Stomach (tissue), 9 donors: Measurements from ENCODE around the gene DCST2. TPM values are rescaled to one million over a fixed set of nuclear protein-coding genes. Genes with fewer than 3 reads are reported as not detected.

Experiments used
- DNase-seq, 2 donors: peaks; one replicate each; pipeline versions ENCODE4 v3.0.0 to v3.0.0-alpha.2; 2013 to 2019
- H3K27ac ChIP-seq, 5 donors: fragments of 200-600 bp in 4 of 5; sonication (generic) in 4 of 5; one replicate each; pipeline ENCODE4 v1.5.1; 2013 to 2019; ENCODE audit warnings: mild to moderate bottlenecking in 1 of 5, moderate library complexity in 1 of 5
- H3K27me3 ChIP-seq, 3 donors: fragments of 200-600 bp; sonication (generic); one replicate each; pipeline ENCODE4 v1.5.1; 2017 to 2019; ENCODE audit warnings: mixed run types in 1 of 3
- H3K36me3 ChIP-seq, 4 donors: fragments of 200-600 bp; sonication (generic); 1 replicate in 3 of 4; 2 replicates in 1 of 4; pipeline ENCODE4 v1.5.1; 2016 to 2019
- H3K4me1 ChIP-seq, 4 donors: fragments of 200-600 bp; sonication (generic); one replicate each; pipeline ENCODE4 v1.5.1; 2016 to 2019
- H3K4me3 ChIP-seq, 4 donors: fragments of 200-600 bp; sonication (generic) in 3 of 4; one replicate each; pipeline ENCODE4 v1.5.1; 2016 to 2019; ENCODE audit warnings: mild to moderate bottlenecking in 1 of 4
- H3K9me3 ChIP-seq, 4 donors: fragments of 200-600 bp; sonication (generic); one replicate each; pipeline ENCODE4 v1.5.1; 2016 to 2019
- EP300 ChIP-seq: sonication (generic); formaldehyde crosslinking; IDR thresholded peaks from one replicate; pipeline ENCODE4 v1.6.1; 2017; ENCODE audit warnings: antibody characterized with exemption
- POLR2A ChIP-seq, 4 donors: fragments of 450-650 bp; IDR thresholded peaks; one replicate each; pipeline ENCODE4 v1.6.1; 2016; ENCODE audit warnings: antibody characterized with exemption in 4 of 4, control low read depth in 2 of 4, mild to moderate bottlenecking in 1 of 4, moderate library complexity in 1 of 4
- POLR2AphosphoS5 ChIP-seq, 3 donors: sonication (generic); formaldehyde crosslinking; IDR thresholded peaks; one replicate each; pipeline ENCODE4 v1.6.1; 2016; ENCODE audit warnings: antibody characterized with exemption in 3 of 3
- WGBS, 5 donors: extraction: QIAGEN DNeasy Blood & Tissue Kit in 3 of 5; methylation state at CpG; one replicate each; pipeline versions ENCODE4 v1.1.5 to v1.1.7; 2013 to 2018; 5-methylcytosine and 5-hydroxymethylcytosine counted together
- intact Hi-C: fragments of 100-400 bp; cut with DNase I; formaldehyde crosslinking; loops from one replicate; pipeline ENCODE4 v1.15.1; 2023; ENCODE audit warnings: low total_unique reads
- polyA plus RNA-seq, 3 donors: library from polyadenylated mRNA; stranded (reverse); fragments of 200-250 nt; gene quantifications; one replicate each; pipeline ENCODE4 v1.2.3, GENCODE V29; 2013
- total RNA-seq, 5 donors: library from RNA; depleted of rRNA; stranded (reverse); fragments of >200 nt; gene quantifications; one replicate each; pipeline versions ENCODE4 v1.1.0 to v1.2.3, GENCODE V29; 2014 to 2016
- TF ChIP-seq, protein P1 (sequence below), 7 experiments: fragments of 450-650 bp in 4 of 7; fragments of 200-600 bp in 3 of 7; sonication (generic) in 3 of 7; IDR thresholded peaks; one replicate each; pipeline ENCODE4 v1.5.1; 2016 to 2019; ENCODE audit warnings: antibody characterized with exemption in 7 of 7, control low read depth in 2 of 7, mild to moderate bottlenecking in 1 of 7
- donor health status: healthy with polysubstance abuse.
- donor health status: Bipolar disorder and iron deficiency.
- donor health status: healthy.

The DCST2 gene
- total and polyA plus RNA-seq, 8 donors, result 1.6 to 158 (median 6.4) TPM; not detected in 4

DNA sequence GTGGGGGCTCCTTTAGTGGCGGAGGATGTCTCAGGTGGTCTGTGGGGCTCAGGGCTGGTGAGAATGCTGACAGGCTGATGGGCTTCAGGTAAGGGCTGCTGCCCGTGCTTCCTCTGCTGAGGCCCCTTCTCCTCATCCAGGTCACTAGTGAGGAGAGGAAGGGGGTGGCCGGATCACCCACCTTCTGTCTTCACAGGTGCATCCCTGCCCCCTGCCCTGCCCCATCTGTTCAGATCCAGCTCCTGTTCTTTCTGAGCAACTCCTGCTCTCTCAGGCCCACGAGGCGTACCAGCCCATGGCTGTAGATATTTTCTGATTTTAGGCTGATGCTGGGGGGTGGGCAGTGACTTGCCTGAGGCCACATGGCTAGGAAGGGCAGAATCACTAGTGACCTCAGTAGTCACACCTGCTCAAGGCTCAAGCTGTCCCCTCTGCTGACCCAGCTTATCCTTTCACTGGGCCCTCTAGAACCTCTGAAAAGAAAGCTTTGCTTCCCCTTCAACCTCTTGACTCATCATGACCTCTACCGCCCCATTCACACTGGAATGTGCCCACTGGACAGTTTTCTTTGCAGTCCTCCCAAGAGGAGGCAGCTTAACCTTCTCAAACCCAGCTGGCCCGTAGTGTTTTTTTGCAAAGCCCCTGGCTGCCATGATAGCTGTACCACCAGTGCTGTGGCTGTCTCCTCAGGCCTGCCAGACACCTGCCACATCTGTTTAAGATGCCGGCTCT lies 14.8 kb downstream of the DCST2 start:
- no peak for DNase-seq
- H3K4me1 ChIP-seq, result peaks cover 22 to 62% (median 50%) of the 10 kb centered on the region in 4 donors
- H3K27me3 ChIP-seq, result no peaks in the 10 kb centered on the region
- no peak for TF ChIP-seq POLR2A (IDR thresholded peaks at IDR 0.05)
- TF ChIP-seq, protein P1, sequence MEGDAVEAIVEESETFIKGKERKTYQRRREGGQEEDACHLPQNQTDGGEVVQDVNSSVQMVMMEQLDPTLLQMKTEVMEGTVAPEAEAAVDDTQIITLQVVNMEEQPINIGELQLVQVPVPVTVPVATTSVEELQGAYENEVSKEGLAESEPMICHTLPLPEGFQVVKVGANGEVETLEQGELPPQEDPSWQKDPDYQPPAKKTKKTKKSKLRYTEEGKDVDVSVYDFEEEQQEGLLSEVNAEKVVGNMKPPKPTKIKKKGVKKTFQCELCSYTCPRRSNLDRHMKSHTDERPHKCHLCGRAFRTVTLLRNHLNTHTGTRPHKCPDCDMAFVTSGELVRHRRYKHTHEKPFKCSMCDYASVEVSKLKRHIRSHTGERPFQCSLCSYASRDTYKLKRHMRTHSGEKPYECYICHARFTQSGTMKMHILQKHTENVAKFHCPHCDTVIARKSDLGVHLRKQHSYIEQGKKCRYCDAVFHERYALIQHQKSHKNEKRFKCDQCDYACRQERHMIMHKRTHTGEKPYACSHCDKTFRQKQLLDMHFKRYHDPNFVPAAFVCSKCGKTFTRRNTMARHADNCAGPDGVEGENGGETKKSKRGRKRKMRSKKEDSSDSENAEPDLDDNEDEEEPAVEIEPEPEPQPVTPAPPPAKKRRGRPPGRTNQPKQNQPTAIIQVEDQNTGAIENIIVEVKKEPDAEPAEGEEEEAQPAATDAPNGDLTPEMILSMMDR (IDR thresholded peaks at IDR 0.05), result no peak
- TF ChIP-seq POLR2AphosphoS5 (IDR thresholded peaks at IDR 0.05), result no peak
- TF ChIP-seq EP300, result no peak
- intact Hi-C loops, result loop anchor here (10.0 kb wide), 1 partner anchor 54 kb away; the partner anchor contains the start of gene PYGO2
- WGBS, 5 donors, result 79 to 90% (median 86%) methylated on average over 8 of the region's 8 CpGs
- H3K27ac ChIP-seq, result peak overlapping the region in 4 of 5 donors; percentile 85 to 100 (median 96)
- peaks cover 27 to 40% (median 29%) of the 10 kb centered on the region in 4 donors for H3K36me3 ChIP-seq
- no peak overlapping the region for H3K4me3 ChIP-seq
- no peaks in the 10 kb centered on the region for H3K9me3 ChIP-seq

DNA sequence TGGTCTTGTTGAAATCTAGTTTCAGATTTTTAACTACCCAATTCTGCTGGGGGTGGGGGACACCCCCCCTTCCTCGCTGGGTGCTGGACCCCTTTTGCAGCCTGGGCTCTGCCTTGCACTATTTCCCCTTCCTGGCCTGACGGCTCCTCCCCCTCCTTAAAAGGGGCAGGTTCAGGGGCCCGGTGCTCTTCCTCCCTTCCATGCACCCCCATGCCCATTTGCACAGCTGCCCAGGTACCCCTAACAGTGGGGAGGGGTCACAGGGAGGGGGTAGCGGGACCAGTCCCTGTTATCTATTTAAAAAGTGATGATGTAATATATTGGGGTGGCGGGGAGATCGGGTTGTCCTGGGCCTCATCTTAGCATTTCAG lies 15.7 kb downstream of the DCST2 start:
- Histone ChIP-seq H3K36me3 (peaks cover 28 to 41% (median 34%) of the 10 kb centered on the region in 4 donors), H3K4me3 (peak overlapping the region; percentile 39 to 48 (median 45)), H3K4me1 (peaks cover 31 to 71% (median 57%) of the 10 kb centered on the region in 4 donors), H3K9me3 (no peaks in the 10 kb centered on the region), H3K27me3 (no peaks in the 10 kb centered on the region), H3K27ac (peak overlapping the region; percentile 83 to 100 (median 92))
- peak in 1 of 2 donors; percentile 34 for DNase-seq
- intact Hi-C loops, result loop anchor here (10.0 kb wide), 1 partner anchor 53 kb away; the partner anchor contains the start of gene PYGO2
- 44 to 54% (median 48%) methylated on average over 6 of the region's 6 CpGs for WGBS, 5 donors
- TF ChIP-seq POLR2A (IDR thresholded peaks at IDR 0.05) (no peak), EP300 (no peak), POLR2AphosphoS5 (IDR thresholded peaks at IDR 0.05) (no peak)
- TF ChIP-seq, protein P1 (IDR thresholded peaks at IDR 0.05), result no peak

DNA sequence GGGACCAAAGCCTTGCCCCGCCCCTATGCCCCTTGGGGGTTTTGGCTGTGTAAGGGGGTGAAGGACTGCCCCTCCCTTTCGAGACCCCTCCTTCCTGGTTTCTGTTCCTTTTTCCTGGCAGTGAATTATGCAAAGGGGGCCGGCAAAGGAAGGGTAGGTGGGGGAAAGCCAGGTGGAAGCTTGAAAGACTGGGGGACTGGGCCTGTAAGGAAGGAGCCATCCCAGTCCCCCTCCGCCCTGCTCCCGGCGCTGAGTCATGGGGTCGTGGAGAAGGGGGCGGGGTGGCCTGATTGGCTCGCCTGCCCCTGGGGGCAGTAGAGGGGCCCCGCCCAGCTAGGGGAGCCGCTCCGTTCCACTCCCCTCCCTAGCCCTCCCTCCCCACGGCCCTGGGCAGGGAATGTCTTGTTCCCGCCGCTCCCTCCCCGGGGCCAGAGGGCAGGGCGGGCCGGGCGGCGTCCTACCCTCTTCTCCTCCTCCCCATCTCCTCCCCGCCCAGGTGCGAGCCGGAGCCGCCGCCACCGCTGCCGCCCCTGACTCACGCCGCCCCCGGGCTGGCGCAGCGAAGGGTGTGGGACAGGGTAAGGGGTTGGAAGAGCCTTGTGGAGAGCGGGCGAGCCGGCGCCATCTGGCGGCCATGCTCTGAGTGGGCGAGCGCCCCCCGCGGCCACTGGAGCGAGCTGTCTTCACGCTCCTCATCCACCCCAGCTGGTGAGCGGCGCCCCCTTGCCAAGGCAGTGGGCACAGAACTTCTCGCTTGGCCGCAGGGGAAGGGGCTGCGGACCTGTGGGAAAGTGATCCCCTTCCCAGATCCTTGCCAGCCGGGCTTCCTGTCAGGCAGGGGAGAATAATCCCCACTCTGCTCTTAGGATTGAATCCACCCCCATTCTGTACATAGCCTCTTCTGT lies 16.3 kb downstream of the DCST2 start:
- TF ChIP-seq, protein P1 (IDR thresholded peaks at IDR 0.05), result peak in 6 of 7 experiments; percentile 86 to 100 (median 96)
- TF ChIP-seq EP300 (peak; percentile 81), POLR2AphosphoS5 (IDR thresholded peaks at IDR 0.05) (peak; percentile 75 to 97 (median 88)), POLR2A (IDR thresholded peaks at IDR 0.05) (no peak)
- intact Hi-C loops, result loop anchor here (10.0 kb wide), 1 partner anchor 52 kb away; the partner anchor contains the start of gene PYGO2
- H3K27ac ChIP-seq, result peak overlapping the region; percentile 83 to 100 (median 92)
- H3K4me1 ChIP-seq, result peaks cover 37 to 71% (median 62%) of the 10 kb centered on the region in 4 donors
- H3K9me3 ChIP-seq, result no peaks in the 10 kb centered on the region
- 4 to 5% (median 4%) methylated on average over 23 to 49 of the region's 49 CpGs for WGBS, 5 donors
- peak overlapping the region; percentile 39 to 48 (median 45) for H3K4me3 ChIP-seq
- H3K27me3 ChIP-seq, result no peaks in the 10 kb centered on the region
- DNase-seq, result peak; percentile 95 to 97
- H3K36me3 ChIP-seq, result peaks cover 28 to 41% (median 34%) of the 10 kb centered on the region in 4 donors
